WTC11 (cell line): ENCODE results near the gene IL11RA. TPM values are rescaled to one million over a fixed set of nuclear protein-coding genes. Genes with fewer than 3 reads are reported as not detected.

Experiments
- CREB1 ChIP-seq: sonication (generic); formaldehyde crosslinking; IDR thresholded peaks from 2 replicates; pipeline ENCODE4 v1.8.0; 2023; ENCODE audit warnings: mild to moderate bottlenecking, missing genetic modification reagents
- ELF4 ChIP-seq: sonication (generic); formaldehyde crosslinking; IDR thresholded peaks from 2 replicates; pipeline ENCODE4 v1.8.1; 2022; ENCODE audit warnings: low read depth, mild to moderate bottlenecking, moderate library complexity, missing genetic modification reagents
- EMX1 ChIP-seq: fragments of 250-450 bp; sonication (Bioruptor Pico); IDR thresholded peaks from 2 replicates; pipeline ENCODE4 v1.8.0; 2021; ENCODE audit warnings: mild to moderate bottlenecking
- FOXJ3 ChIP-seq: sonication (generic); formaldehyde crosslinking; IDR thresholded peaks from 2 replicates; pipeline ENCODE4 v1.9.0; 2021; ENCODE audit warnings: missing genetic modification reagents, mild to moderate bottlenecking, borderline replicate concordance
- GRHL2 ChIP-seq: fragments of 250-450 bp; sonication (Bioruptor Pico); IDR thresholded peaks from 2 replicates; pipeline ENCODE4 v1.8.0; 2022; ENCODE audit warnings: mild to moderate bottlenecking, moderate library complexity; ENCODE audit not compliant: insufficient replicate concordance, severe bottlenecking
- HMGA2 ChIP-seq: fragments of 250-450 bp; sonication (Bioruptor Pico); IDR thresholded peaks from 2 replicates; pipeline ENCODE4 v1.4.0; 2021; ENCODE audit warnings: mild to moderate bottlenecking, moderate library complexity
- NFATC4 ChIP-seq: fragments of 250-450 bp; sonication (Bioruptor Pico); IDR thresholded peaks from 2 replicates; pipeline ENCODE4 v1.9.0; 2021; ENCODE audit warnings: mild to moderate bottlenecking
- NR3C1 ChIP-seq: sonication (generic); formaldehyde crosslinking; conservative IDR thresholded peaks from 2 replicates; pipeline ENCODE4 v1.8.1; 2023; ENCODE audit warnings: low read depth, mild to moderate bottlenecking, missing genetic modification reagents
- RORB ChIP-seq: fragments of 250-450 bp; sonication (Bioruptor Pico); IDR thresholded peaks from 2 replicates; pipeline ENCODE4 v1.9.0; 2021; ENCODE audit warnings: mild to moderate bottlenecking
- SP1 ChIP-seq: sonication (generic); formaldehyde crosslinking; conservative IDR thresholded peaks from 2 replicates; pipeline ENCODE4 v1.8.1; 2022; ENCODE audit warnings: missing genetic modification reagents
- TP53 ChIP-seq: sonication (generic); formaldehyde crosslinking; IDR thresholded peaks from 2 replicates; pipeline ENCODE4 v1.8.1; 2023; ENCODE audit warnings: mild to moderate bottlenecking, missing genetic modification reagents
- ZBTB21 ChIP-seq: sonication (generic); formaldehyde crosslinking; IDR thresholded peaks from 2 replicates; pipeline ENCODE4 v1.8.1; 2023; ENCODE audit warnings: mild to moderate bottlenecking, missing genetic modification reagents, borderline replicate concordance
- ZNF317 ChIP-seq: sonication (generic); formaldehyde crosslinking; IDR thresholded peaks from 2 replicates; pipeline ENCODE4 v1.8.1; 2023; ENCODE audit warnings: low read depth, mild to moderate bottlenecking, moderate library complexity, missing genetic modification reagents, borderline replicate concordance
- ZNF671 ChIP-seq: fragments of 250-450 bp; sonication (Bioruptor Pico); IDR thresholded peaks from 2 replicates; pipeline ENCODE4 v1.8.0; 2021; ENCODE audit warnings: mild to moderate bottlenecking
- total RNA-seq: library from RNA; stranded (reverse); gene quantifications from 3 replicates; pipeline ENCODE4 v1.2.3, GENCODE V29; 2021
- TF ChIP-seq, protein P1 (sequence below): sonication (generic); formaldehyde crosslinking; IDR thresholded peaks from 2 replicates; pipeline ENCODE4 v1.8.0; 2022; ENCODE audit warnings: missing genetic modification reagents
- TF ChIP-seq, protein P2 (sequence below): fragments of 200-600 bp; IDR thresholded peaks from 2 replicates; pipeline ENCODE4 v1.8.0; 2022; ENCODE audit warnings: antibody characterized with exemption
- TF ChIP-seq, protein P3 (sequence below): fragments of 250-450 bp; sonication (Bioruptor Pico); IDR thresholded peaks from 2 replicates; pipeline ENCODE4 v1.9.0; 2021; ENCODE audit warnings: moderate library complexity, mild to moderate bottlenecking, inconsistent platforms, borderline replicate concordance
- TF ChIP-seq, protein P4 (sequence below): sonication (generic); formaldehyde crosslinking; IDR thresholded peaks from 2 replicates; pipeline ENCODE4 v1.8.1; 2023; ENCODE audit warnings: mild to moderate bottlenecking, missing genetic modification reagents, borderline replicate concordance
- TF ChIP-seq, protein P5 (sequence below): sonication (generic); formaldehyde crosslinking; IDR thresholded peaks from 2 replicates; pipeline ENCODE4 v1.8.1; 2023; ENCODE audit warnings: mild to moderate bottlenecking, missing genetic modification reagents, moderate library complexity
- TF ChIP-seq, protein P6 (sequence below): fragments of 250-450 bp; sonication (Bioruptor Pico); IDR thresholded peaks from 2 replicates; pipeline ENCODE4 v1.9.0; 2021; ENCODE audit warnings: mild to moderate bottlenecking
- TF ChIP-seq, protein P7 (sequence below): sonication (generic); formaldehyde crosslinking; IDR thresholded peaks from 2 replicates; pipeline ENCODE4 v1.8.1; 2023; ENCODE audit warnings: mild to moderate bottlenecking, moderate library complexity, missing genetic modification reagents

Gene IL11RA
- total RNA-seq, 1 experiment from 2014 or later = 8.6 TPM

DNA sequence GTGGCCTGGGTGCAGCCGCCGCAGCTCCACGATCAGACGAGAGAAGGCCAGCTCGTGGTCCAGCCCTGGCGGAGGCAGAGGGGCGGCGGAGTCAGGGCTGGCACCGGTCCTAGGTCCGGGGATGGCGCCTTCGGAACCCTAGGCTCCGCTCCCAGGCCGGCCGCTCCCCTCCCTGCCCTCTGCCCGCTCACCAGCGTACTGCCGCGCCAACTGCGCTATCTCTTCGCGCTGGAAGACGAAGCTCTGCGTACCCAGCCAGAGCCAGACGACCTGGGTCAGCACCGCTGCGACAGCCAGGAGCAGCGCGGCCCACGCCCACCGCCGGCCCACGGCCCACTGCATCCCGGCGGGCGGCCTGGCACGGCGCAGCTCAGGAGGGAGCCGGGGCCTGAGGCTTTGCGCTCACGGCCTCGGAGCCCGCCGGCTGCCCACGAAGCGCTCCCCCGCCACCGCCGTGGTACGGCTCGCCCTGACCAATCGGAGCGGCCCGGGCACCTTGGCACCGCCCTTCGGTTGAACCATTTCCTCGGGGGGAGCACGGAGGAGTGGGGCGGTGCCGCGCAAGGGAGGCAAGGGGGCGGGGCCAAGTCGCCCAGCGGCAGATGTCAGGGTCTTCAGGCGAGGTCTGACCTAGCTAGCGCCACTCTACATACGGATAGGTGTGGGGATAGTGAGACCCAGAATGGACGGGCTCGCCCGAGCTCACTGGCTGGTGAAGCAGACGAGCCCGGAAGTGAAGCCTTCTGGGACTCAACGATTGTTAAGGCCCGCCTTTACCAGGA, 14.4 kb upstream of the IL11RA start, which contains the start of gene SIGMAR1 (continued):
- TF ChIP-seq, protein P1, sequence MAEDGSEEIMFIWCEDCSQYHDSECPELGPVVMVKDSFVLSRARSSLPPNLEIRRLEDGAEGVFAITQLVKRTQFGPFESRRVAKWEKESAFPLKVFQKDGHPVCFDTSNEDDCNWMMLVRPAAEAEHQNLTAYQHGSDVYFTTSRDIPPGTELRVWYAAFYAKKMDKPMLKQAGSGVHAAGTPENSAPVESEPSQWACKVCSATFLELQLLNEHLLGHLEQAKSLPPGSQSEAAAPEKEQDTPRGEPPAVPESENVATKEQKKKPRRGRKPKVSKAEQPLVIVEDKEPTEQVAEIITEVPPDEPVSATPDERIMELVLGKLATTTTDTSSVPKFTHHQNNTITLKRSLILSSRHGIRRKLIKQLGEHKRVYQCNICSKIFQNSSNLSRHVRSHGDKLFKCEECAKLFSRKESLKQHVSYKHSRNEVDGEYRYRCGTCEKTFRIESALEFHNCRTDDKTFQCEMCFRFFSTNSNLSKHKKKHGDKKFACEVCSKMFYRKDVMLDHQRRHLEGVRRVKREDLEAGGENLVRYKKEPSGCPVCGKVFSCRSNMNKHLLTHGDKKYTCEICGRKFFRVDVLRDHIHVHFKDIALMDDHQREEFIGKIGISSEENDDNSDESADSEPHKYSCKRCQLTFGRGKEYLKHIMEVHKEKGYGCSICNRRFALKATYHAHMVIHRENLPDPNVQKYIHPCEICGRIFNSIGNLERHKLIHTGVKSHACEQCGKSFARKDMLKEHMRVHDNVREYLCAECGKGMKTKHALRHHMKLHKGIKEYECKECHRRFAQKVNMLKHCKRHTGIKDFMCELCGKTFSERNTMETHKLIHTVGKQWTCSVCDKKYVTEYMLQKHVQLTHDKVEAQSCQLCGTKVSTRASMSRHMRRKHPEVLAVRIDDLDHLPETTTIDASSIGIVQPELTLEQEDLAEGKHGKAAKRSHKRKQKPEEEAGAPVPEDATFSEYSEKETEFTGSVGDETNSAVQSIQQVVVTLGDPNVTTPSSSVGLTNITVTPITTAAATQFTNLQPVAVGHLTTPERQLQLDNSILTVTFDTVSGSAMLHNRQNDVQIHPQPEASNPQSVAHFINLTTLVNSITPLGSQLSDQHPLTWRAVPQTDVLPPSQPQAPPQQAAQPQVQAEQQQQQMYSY = no peak
- TF ChIP-seq GRHL2 (CRISPR knock-in tag) = no peak
- TF ChIP-seq, protein P2, sequence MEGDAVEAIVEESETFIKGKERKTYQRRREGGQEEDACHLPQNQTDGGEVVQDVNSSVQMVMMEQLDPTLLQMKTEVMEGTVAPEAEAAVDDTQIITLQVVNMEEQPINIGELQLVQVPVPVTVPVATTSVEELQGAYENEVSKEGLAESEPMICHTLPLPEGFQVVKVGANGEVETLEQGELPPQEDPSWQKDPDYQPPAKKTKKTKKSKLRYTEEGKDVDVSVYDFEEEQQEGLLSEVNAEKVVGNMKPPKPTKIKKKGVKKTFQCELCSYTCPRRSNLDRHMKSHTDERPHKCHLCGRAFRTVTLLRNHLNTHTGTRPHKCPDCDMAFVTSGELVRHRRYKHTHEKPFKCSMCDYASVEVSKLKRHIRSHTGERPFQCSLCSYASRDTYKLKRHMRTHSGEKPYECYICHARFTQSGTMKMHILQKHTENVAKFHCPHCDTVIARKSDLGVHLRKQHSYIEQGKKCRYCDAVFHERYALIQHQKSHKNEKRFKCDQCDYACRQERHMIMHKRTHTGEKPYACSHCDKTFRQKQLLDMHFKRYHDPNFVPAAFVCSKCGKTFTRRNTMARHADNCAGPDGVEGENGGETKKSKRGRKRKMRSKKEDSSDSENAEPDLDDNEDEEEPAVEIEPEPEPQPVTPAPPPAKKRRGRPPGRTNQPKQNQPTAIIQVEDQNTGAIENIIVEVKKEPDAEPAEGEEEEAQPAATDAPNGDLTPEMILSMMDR = no peak
- TF ChIP-seq, protein P3, sequence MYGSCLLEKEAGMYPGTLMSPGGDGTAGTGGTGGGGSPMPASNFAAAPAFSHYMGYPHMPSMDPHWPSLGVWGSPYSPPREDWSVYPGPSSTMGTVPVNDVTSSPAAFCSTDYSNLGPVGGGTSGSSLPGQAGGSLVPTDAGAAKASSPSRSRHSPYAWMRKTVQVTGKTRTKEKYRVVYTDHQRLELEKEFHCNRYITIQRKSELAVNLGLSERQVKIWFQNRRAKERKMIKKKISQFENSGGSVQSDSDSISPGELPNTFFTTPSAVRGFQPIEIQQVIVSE (CRISPR knock-in tag) = no peak
- TF ChIP-seq, protein P4, sequence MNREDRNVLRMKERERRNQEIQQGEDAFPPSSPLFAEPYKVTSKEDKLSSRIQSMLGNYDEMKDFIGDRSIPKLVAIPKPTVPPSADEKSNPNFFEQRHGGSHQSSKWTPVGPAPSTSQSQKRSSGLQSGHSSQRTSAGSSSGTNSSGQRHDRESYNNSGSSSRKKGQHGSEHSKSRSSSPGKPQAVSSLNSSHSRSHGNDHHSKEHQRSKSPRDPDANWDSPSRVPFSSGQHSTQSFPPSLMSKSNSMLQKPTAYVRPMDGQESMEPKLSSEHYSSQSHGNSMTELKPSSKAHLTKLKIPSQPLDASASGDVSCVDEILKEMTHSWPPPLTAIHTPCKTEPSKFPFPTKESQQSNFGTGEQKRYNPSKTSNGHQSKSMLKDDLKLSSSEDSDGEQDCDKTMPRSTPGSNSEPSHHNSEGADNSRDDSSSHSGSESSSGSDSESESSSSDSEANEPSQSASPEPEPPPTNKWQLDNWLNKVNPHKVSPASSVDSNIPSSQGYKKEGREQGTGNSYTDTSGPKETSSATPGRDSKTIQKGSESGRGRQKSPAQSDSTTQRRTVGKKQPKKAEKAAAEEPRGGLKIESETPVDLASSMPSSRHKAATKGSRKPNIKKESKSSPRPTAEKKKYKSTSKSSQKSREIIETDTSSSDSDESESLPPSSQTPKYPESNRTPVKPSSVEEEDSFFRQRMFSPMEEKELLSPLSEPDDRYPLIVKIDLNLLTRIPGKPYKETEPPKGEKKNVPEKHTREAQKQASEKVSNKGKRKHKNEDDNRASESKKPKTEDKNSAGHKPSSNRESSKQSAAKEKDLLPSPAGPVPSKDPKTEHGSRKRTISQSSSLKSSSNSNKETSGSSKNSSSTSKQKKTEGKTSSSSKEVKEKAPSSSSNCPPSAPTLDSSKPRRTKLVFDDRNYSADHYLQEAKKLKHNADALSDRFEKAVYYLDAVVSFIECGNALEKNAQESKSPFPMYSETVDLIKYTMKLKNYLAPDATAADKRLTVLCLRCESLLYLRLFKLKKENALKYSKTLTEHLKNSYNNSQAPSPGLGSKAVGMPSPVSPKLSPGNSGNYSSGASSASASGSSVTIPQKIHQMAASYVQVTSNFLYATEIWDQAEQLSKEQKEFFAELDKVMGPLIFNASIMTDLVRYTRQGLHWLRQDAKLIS = 0 out of 2 replicates have a peak, but pooled peaks have one; percentile 60
- TF ChIP-seq HMGA2 (CRISPR knock-in tag) = no peak
- TF ChIP-seq ELF4 (CRISPR knock-in tag) = 0 out of 2 replicates have a peak, but pooled peaks have one; percentile 41
- peak; percentile 85 for TF ChIP-seq CREB1 (CRISPR knock-in tag)
- TF ChIP-seq FOXJ3 = no peak
- peak; percentile 69; the same call in 1 of the 2 replicates for TF ChIP-seq NR3C1 (CRISPR knock-in tag)
- TF ChIP-seq NFATC4 (CRISPR knock-in tag) = no peak
- no peak for TF ChIP-seq ZNF671 (CRISPR knock-in tag)
- no peak for TF ChIP-seq RORB (CRISPR knock-in tag)
- TF ChIP-seq SP1 = peak; percentile 99
- peak; percentile 59 for TF ChIP-seq ZBTB21 (CRISPR knock-in tag)
- TF ChIP-seq, protein P5, sequence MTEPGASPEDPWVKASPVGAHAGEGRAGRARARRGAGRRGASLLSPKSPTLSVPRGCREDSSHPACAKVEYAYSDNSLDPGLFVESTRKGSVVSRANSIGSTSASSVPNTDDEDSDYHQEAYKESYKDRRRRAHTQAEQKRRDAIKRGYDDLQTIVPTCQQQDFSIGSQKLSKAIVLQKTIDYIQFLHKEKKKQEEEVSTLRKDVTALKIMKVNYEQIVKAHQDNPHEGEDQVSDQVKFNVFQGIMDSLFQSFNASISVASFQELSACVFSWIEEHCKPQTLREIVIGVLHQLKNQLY (CRISPR knock-in tag) = no peak; the same call in 1 of the 2 replicates
- no peak for TF ChIP-seq EMX1 (CRISPR knock-in tag)
- TF ChIP-seq, protein P6, sequence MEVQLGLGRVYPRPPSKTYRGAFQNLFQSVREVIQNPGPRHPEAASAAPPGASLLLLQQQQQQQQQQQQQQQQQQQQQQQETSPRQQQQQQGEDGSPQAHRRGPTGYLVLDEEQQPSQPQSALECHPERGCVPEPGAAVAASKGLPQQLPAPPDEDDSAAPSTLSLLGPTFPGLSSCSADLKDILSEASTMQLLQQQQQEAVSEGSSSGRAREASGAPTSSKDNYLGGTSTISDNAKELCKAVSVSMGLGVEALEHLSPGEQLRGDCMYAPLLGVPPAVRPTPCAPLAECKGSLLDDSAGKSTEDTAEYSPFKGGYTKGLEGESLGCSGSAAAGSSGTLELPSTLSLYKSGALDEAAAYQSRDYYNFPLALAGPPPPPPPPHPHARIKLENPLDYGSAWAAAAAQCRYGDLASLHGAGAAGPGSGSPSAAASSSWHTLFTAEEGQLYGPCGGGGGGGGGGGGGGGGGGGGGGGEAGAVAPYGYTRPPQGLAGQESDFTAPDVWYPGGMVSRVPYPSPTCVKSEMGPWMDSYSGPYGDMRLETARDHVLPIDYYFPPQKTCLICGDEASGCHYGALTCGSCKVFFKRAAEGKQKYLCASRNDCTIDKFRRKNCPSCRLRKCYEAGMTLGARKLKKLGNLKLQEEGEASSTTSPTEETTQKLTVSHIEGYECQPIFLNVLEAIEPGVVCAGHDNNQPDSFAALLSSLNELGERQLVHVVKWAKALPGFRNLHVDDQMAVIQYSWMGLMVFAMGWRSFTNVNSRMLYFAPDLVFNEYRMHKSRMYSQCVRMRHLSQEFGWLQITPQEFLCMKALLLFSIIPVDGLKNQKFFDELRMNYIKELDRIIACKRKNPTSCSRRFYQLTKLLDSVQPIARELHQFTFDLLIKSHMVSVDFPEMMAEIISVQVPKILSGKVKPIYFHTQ (CRISPR knock-in tag) = no peak
- peak; percentile 57; the same call in 1 of the 2 replicates for TF ChIP-seq ZNF317 (CRISPR knock-in tag)
- TF ChIP-seq, protein P7, sequence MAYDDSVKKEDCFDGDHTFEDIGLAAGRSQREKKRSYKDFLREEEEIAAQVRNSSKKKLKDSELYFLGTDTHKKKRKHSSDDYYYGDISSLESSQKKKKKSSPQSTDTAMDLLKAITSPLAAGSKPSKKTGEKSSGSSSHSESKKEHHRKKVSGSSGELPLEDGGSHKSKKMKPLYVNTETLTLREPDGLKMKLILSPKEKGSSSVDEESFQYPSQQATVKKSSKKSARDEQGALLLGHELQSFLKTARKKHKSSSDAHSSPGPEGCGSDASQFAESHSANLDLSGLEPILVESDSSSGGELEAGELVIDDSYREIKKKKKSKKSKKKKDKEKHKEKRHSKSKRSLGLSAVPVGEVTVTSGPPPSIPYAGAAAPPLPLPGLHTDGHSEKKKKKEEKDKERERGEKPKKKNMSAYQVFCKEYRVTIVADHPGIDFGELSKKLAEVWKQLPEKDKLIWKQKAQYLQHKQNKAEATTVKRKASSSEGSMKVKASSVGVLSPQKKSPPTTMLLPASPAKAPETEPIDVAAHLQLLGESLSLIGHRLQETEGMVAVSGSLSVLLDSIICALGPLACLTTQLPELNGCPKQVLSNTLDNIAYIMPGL (CRISPR knock-in tag) = peak; percentile 97
- TF ChIP-seq TP53 (CRISPR knock-in tag) = peak; percentile 91
